HEK293 (cell line): ENCODE measurements around the gene CORO2B.

ENCODE experiments used
- CTCF ChIA-PET: fragments of 350-600 bp; formaldehyde crosslinking; extraction: SDS; loops from one replicate; lab custom pipeline; 2021; ENCODE audit warnings: antibody characterized with exemption; lab: Yijun Ruan, JAX
- POLR2A ChIA-PET: fragments of 300-600 bp; formaldehyde crosslinking; extraction: SDS; loops from one replicate; lab custom pipeline; 2020; ENCODE audit warnings: antibody characterized with exemption, inconsistent platforms; lab: Yijun Ruan, JAX
- H3K27ac ChIP-seq: fragments of 200-500 bp; sonication (Bioruptor generic); 2 replicates; pipeline ENCODE4 v1.5.1; 2014; ENCODE audit warnings: low read depth, low read length, control low read depth, inconsistent platforms; ENCODE audit errors: extremely low read depth
- H3K36me3 ChIP-seq, 2 experiments: fragments of 200-500 bp in 1 of 2; sonication (Bioruptor generic) in 1 of 2; 1 replicate in 1 of 2; 2 replicates in 1 of 2; pipeline ENCODE4 v1.5.1; 2014 to 2017; ENCODE audit warnings: inconsistent platforms in 2 of 2, low read length in 2 of 2; ENCODE audit not compliant: control insufficient read depth in 2 of 2, insufficient read depth in 1 of 2
- H3K4me1 ChIP-seq: fragments of 200-500 bp; sonication (Bioruptor generic); 2 replicates; pipeline ENCODE4 v1.5.1; 2014; ENCODE audit warnings: mild to moderate bottlenecking, low read length, inconsistent platforms; ENCODE audit not compliant: control insufficient read depth, insufficient read depth
- H3K4me3 ChIP-seq: 2 replicates; pipeline ENCODE4 v1.5.1; 2011; ENCODE audit warnings: low read depth, mild to moderate bottlenecking, control low read depth, low read length, moderate library complexity
- H3K9me3 ChIP-seq: fragments of 200-500 bp; sonication (Bioruptor generic); 2 replicates; pipeline ENCODE4 v1.5.1; 2014; ENCODE audit warnings: low read depth, low read length, inconsistent platforms; ENCODE audit not compliant: control insufficient read depth, insufficient read depth
- BCL6B ChIP-seq: fragments of 450-650 bp; formaldehyde crosslinking; IDR thresholded peaks from 2 replicates; pipeline ENCODE4 v1.5.1; 2017; ENCODE audit warnings: missing biosample characterization, missing genetic modification characterization
- HOXC10 ChIP-seq: sonication (generic); formaldehyde crosslinking; IDR thresholded peaks from 2 replicates; pipeline ENCODE4 v1.8.1; 2023; ENCODE audit warnings: mild to moderate bottlenecking, missing genetic modification reagents
- KLF16 ChIP-seq: fragments of 450-650 bp; formaldehyde crosslinking; IDR thresholded peaks from 2 replicates; pipeline ENCODE4 v1.5.1; 2017; ENCODE audit warnings: missing biosample characterization, missing genetic modification characterization
- KLF17 ChIP-seq: fragments of 450-650 bp; formaldehyde crosslinking; IDR thresholded peaks from 2 replicates; pipeline ENCODE4 v1.5.1; 2016; ENCODE audit warnings: missing biosample characterization, missing genetic modification characterization
- OVOL3 ChIP-seq: fragments of 450-650 bp; formaldehyde crosslinking; IDR thresholded peaks from 2 replicates; pipeline ENCODE4 v1.5.1; 2016; ENCODE audit warnings: missing biosample characterization, missing genetic modification characterization
- ZBTB17 ChIP-seq: fragments of 450-650 bp; formaldehyde crosslinking; IDR thresholded peaks from 2 replicates; pipeline ENCODE4 v1.5.1; 2016; ENCODE audit warnings: missing biosample characterization, missing genetic modification characterization
- ZBTB20 ChIP-seq: fragments of 450-650 bp; formaldehyde crosslinking; IDR thresholded peaks from 2 replicates; pipeline ENCODE4 v1.5.1; 2016; ENCODE audit warnings: missing biosample characterization, missing genetic modification characterization
- ZBTB6 ChIP-seq: fragments of 450-650 bp; formaldehyde crosslinking; IDR thresholded peaks from 2 replicates; pipeline ENCODE4 v1.5.1; 2017; ENCODE audit warnings: missing biosample characterization, missing genetic modification characterization
- ZFHX2 ChIP-seq: fragments of 450-650 bp; formaldehyde crosslinking; conservative IDR thresholded peaks from 2 replicates; pipeline ENCODE4 v1.5.1; 2016; ENCODE audit warnings: missing biosample characterization, missing genetic modification characterization
- ZNF157 ChIP-seq: fragments of 450-650 bp; formaldehyde crosslinking; IDR thresholded peaks from 2 replicates; pipeline ENCODE4 v1.5.1; 2016; ENCODE audit warnings: missing biosample characterization, missing genetic modification characterization
- ZNF239 ChIP-seq: fragments of 450-650 bp; formaldehyde crosslinking; IDR thresholded peaks from 2 replicates; pipeline ENCODE4 v1.5.1; 2016; ENCODE audit warnings: missing biosample characterization, missing genetic modification characterization
- ZNF266 ChIP-seq: fragments of 450-650 bp; formaldehyde crosslinking; IDR thresholded peaks from 2 replicates; pipeline ENCODE4 v1.5.1; 2016; ENCODE audit warnings: missing biosample characterization, missing genetic modification characterization, low read depth
- ZNF426 ChIP-seq: fragments of 450-650 bp; formaldehyde crosslinking; IDR thresholded peaks from 2 replicates; pipeline ENCODE4 v1.5.1; 2017; ENCODE audit warnings: missing biosample characterization, missing genetic modification characterization, mild to moderate bottlenecking, inconsistent platforms, moderate library complexity
- ZNF555 ChIP-seq: fragments of 450-650 bp; formaldehyde crosslinking; conservative IDR thresholded peaks from 2 replicates; pipeline ENCODE4 v1.5.1; 2017; ENCODE audit warnings: missing biosample characterization, mild to moderate bottlenecking, missing genetic modification characterization, inconsistent platforms
- ZNF560 ChIP-seq: fragments of 450-650 bp; formaldehyde crosslinking; IDR thresholded peaks from 2 replicates; pipeline ENCODE4 v1.5.1; 2017; ENCODE audit warnings: missing biosample characterization, missing genetic modification characterization, borderline replicate concordance
- ZNF610 ChIP-seq: fragments of 450-650 bp; formaldehyde crosslinking; IDR thresholded peaks from 2 replicates; pipeline ENCODE4 v1.5.1; 2016; ENCODE audit warnings: missing biosample characterization, missing genetic modification characterization, borderline replicate concordance
- TF ChIP-seq, protein P1 (sequence below): fragments of 450-650 bp; formaldehyde crosslinking; IDR thresholded peaks from 2 replicates; pipeline ENCODE4 v1.5.1; 2016; ENCODE audit warnings: missing biosample characterization, missing genetic modification characterization

Gene CORO2B

GRCh38 chr15:68615301-68615700 lies 36.5 kb downstream of the CORO2B start (continued):
- TF ChIP-seq ZBTB17 (tag by site-specific recombination) (no peak), ZNF239 (tag by site-specific recombination) (no peak)

- H3K27ac ChIP-seq = no peak overlapping the region
- TF ChIP-seq ZBTB17 (tag by site-specific recombination) (no peak), ZNF610 (no peak), ZNF157 (tag by site-specific recombination) (no peak)
- TF ChIP-seq, all 188 proteins: peak for 0
- Histone ChIP-seq H3K4me1 (peaks cover 12% of the 10 kb centered on the region), H3K4me3 (no peak overlapping the region), H3K9me3 (no peaks in the 10 kb centered on the region), H3K36me3 (no peaks in the 10 kb centered on the region)
- ChIA-PET CTCF (interaction anchor here (0.6 to 1.0 kb wide), 3 partner anchors 15 to 114 kb away, joined by 3 to 5 read pairs (median 3); no protein-coding TSS in a partner anchor), POLR2A (no interaction called here)
Measured at GRCh38 chr15:68615811-68616210, 37.0 kb downstream of the CORO2B start.

- POLR2A ChIA-PET = no interaction called here
- H3K4me3 ChIP-seq = no peak overlapping the region
- TF ChIP-seq OVOL3 (tag by site-specific recombination) (no peak), ZNF426 (tag by site-specific recombination) (no peak), ZNF560 (tag by site-specific recombination) (no peak), ZBTB20 (tag by site-specific recombination) (no peak), HOXC10 (CRISPR knock-in tag) (no peak), KLF17 (tag by site-specific recombination) (no peak)
- TF ChIP-seq, protein P1, sequence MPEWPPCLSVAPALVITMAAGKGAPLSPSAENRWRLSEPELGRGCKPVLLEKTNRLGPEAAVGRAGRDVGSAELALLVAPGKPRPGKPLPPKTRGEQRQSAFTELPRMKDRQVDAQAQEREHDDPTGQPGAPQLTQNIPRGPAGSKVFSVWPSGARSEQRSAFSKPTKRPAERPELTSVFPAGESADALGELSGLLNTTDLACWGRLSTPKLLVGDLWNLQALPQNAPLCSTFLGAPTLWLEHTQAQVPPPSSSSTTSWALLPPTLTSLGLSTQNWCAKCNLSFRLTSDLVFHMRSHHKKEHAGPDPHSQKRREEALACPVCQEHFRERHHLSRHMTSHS (tag by site-specific recombination) = no peak
- H3K36me3 ChIP-seq = no peaks in the 10 kb centered on the region
- H3K9me3 ChIP-seq = no peaks in the 10 kb centered on the region
- no peak overlapping the region for H3K27ac ChIP-seq
- CTCF ChIA-PET = interaction anchor here (0.8 to 1.0 kb wide), 2 partner anchors 14 to 57 kb away, joined by 3 to 5 read pairs; no protein-coding TSS in a partner anchor
- H3K4me1 ChIP-seq = peaks cover 16% of the 10 kb centered on the region
Measured at GRCh38 chr15:68616397-68616796, 37.6 kb downstream of the CORO2B start.

DNA sequence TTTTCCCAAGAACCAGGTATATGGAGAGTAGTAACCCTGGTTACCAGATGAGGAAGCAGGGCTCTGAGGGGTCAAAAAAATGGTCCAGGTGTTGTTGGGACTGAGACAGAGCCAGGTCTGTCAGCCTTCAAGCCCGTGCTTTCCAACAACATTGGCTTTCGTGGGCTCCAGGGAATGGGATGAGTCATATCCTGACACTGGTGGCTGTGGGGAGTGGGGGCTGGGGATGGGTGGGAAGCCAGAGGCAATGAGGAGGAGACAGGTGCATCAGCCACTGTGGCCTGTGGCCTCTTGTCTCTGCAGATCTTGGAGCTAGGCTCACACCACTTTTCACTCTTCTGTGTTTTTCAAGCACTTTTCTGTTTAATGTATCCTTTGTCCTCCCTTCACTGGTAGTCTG lies 38.2 kb downstream of the CORO2B start:
- H3K27ac ChIP-seq = no peak overlapping the region
- CTCF ChIA-PET = no interaction called here
- H3K36me3 ChIP-seq = no peaks in the 10 kb centered on the region
- POLR2A ChIA-PET = no interaction called here
- peaks cover 16% of the 10 kb centered on the region for H3K4me1 ChIP-seq
- no peak overlapping the region for H3K4me3 ChIP-seq
- no peak for TF ChIP-seq ZNF555
- TF ChIP-seq ZBTB6 (tag by site-specific recombination) = no peak
- TF ChIP-seq BCL6B (tag by site-specific recombination) = peak; percentile 30; the same call in 1 of the 2 replicates
- no peak for TF ChIP-seq KLF16 (tag by site-specific recombination)
- TF ChIP-seq ZFHX2 (tag by site-specific recombination) = 0 out of 2 replicates have a peak, but pooled peaks have one; percentile 18
- TF ChIP-seq ZNF266 (tag by site-specific recombination) = no peak
- no peaks in the 10 kb centered on the region for H3K9me3 ChIP-seq
